Measurements from ENCODE around the gene WWC2. TPM values are rescaled to one million over a fixed set of nuclear protein-coding genes. Genes with fewer than 3 reads are reported as not detected.

WWC2 gene
- total RNA-seq, 1 donor from 2014 or later = 46.2 TPM

DNA sequence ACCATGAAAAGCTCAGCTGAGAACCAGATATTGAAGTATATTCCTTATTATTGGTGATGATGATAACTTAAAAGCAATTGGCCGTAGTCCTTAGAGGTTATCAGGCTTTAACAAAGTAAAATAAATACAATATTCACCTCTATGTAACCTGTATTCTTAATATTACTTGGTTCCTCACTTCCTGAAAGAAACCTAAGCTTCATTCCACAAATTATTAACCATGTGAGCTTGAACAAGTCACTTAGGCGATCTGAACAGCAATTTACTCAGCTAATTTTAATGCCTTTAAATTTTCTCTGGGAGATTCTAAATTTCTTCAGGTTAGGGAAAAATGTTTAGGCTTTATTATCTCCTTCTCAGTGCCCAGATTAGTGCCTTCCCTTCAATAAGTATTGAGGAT lies 151.8 kb downstream of the WWC2 start:
- DNase-seq (ENCODE audit: low read depth) = no peak
- H3K4me3 ChIP-seq (ENCODE audit: low read depth, low read length) = no peak overlapping the region
- TF ChIP-seq, protein P1, sequence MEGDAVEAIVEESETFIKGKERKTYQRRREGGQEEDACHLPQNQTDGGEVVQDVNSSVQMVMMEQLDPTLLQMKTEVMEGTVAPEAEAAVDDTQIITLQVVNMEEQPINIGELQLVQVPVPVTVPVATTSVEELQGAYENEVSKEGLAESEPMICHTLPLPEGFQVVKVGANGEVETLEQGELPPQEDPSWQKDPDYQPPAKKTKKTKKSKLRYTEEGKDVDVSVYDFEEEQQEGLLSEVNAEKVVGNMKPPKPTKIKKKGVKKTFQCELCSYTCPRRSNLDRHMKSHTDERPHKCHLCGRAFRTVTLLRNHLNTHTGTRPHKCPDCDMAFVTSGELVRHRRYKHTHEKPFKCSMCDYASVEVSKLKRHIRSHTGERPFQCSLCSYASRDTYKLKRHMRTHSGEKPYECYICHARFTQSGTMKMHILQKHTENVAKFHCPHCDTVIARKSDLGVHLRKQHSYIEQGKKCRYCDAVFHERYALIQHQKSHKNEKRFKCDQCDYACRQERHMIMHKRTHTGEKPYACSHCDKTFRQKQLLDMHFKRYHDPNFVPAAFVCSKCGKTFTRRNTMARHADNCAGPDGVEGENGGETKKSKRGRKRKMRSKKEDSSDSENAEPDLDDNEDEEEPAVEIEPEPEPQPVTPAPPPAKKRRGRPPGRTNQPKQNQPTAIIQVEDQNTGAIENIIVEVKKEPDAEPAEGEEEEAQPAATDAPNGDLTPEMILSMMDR (conservative IDR thresholded peaks at IDR 0.05; ENCODE audit: low read depth, low read length) = no peak

DNA sequence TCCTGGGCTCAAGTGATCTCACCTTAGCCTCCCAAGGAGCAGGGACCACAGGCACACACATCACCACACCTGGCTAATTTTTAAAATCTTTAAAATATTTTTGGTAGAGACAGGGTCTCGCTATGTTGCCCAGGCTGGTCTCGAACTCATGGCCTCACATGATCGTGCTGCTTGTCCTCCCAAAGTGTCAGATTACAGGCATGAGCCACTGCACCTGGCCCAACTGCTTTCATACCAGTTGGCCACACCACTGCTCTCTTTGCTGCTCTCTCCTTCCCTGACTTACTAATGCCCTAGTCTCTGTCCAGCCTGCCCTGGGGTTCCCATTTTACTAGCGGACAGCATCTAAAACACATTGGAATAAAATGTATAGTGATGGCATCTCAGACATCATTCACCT lies 153.9 kb downstream of the WWC2 start:
- no peak for DNase-seq (ENCODE audit: low read depth)
- no peak overlapping the region for H3K4me3 ChIP-seq (ENCODE audit: low read depth, low read length)
- TF ChIP-seq, protein P1 (conservative IDR thresholded peaks at IDR 0.05; ENCODE audit: low read depth, low read length) = no peak

DNA sequence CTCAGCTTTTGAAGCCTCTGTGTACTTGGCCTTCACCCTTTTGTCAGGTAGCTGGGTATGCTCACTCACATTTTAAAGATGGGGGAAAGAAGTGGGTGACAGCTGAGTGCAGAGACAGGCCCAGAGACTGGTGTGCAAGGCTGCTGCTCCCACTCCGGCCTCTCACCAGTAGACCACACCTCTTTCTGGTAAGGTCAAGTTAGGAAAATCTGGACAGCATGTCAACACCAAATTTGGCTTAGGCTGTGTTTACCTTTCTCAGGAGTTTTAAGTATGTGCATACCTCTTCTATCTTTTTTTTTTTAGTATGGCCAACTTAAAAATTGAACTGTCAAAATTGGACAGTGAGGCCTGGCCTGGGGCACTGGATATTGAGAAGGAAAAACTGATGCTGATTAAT lies 154.4 kb downstream of the WWC2 start:
- no peak overlapping the region for H3K4me3 ChIP-seq (ENCODE audit: low read depth, low read length)
- TF ChIP-seq, protein P1 (conservative IDR thresholded peaks at IDR 0.05; ENCODE audit: low read depth, low read length) = no peak
- DNase-seq (ENCODE audit: low read depth) = no peak

DNA sequence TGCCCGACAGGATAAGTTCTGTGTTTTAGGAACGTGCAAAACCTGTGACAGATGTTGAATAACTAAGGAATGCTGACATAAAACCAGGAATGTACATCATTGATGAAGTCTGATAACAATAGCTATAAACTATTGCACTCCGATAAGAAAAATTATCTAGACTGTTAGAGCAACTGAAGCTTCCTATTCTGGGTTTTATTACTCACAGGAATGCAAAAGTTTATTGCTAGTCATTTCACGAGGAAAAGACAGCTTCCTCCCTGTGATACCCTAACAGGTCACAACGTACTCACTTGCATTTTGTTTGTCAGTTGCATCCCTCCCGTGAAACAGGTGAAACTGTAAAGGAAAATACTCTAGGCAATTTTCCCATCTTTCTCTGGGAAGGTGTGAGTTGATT lies 155.1 kb downstream of the WWC2 start:
- TF ChIP-seq, protein P1 (conservative IDR thresholded peaks at IDR 0.05; ENCODE audit: low read depth, low read length) = no peak
- DNase-seq (ENCODE audit: low read depth) = no peak
- no peak overlapping the region for H3K4me3 ChIP-seq (ENCODE audit: low read depth, low read length)

DNA sequence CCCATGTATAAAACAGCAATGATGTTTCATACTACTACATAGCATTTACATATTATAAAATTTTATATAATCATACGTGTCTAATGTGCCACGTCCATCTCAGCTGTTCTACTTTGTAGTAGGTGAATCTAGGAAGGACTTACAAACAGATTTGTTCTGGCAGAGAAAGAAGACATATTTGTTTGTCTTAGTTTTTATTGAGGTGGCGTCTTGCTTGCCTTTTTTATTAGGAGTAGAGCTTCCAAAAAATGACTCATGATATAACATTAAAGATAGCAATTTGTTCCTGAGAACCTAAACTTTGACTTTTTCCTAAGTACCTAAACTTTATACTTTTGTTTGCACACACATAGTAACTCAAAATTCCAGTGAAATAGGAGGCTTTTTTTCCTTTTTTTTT lies 156.4 kb downstream of the WWC2 start:
- no peak overlapping the region for H3K4me3 ChIP-seq (ENCODE audit: low read depth, low read length)
- no peak for DNase-seq (ENCODE audit: low read depth)
- TF ChIP-seq, protein P1 (conservative IDR thresholded peaks at IDR 0.05; ENCODE audit: low read depth, low read length) = no peak

DNA sequence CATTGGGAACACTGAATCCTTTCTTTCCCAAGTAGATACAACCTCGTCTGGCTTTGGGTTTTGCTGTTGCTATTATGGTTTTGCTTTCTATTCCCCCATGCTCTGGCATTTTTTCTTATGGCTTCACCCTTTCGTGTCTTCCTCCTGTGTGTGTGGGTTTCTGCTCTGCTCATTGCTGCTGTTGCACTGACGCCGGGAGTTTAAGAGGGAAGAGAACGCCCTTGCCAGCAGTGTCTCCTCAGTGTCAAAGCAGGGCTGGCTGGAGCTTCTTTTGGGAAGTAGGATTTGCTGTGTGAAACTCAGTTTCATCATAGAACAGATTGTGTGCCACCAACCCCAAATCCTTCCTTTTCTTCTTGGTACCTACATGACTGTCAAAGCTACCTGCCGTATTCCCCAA lies 157.3 kb downstream of the WWC2 start:
- H3K4me3 ChIP-seq (ENCODE audit: low read depth, low read length) = no peak overlapping the region
- DNase-seq (ENCODE audit: low read depth) = no peak
- TF ChIP-seq, protein P1 (conservative IDR thresholded peaks at IDR 0.05; ENCODE audit: low read depth, low read length) = no peak

DNA sequence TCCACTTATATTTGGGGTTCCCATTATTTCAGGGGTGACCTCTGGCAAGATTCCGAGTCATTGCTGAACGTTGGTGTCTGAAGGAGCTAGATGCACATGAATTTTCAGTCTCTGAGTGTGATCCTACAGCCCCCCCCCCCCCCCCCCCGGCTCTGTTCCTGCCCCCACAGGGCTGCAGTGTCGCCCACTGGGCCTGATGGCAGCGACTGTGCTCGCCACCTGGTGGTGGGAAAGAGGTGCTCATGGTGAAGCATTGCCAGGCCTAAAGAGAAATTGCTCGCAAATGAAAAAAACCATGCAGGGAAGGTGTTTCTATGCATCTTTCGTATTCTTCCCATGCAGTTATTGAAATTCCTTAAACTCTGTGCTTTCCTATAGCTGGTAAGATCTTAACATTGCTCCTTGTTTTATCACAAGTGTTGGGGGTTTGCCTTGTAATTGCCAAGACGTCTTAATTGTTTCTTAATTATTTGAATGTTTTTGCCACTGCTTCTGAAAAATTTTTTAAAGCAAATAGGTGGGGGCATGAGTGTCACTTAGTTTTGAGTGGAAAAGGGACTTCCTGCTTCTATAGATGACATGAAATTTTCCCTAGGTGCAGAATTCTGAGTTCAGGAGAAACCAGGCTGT lies 157.8 kb downstream of the WWC2 start:
- no peak for DNase-seq (ENCODE audit: low read depth)
- TF ChIP-seq, protein P1 (conservative IDR thresholded peaks at IDR 0.05; ENCODE audit: low read depth, low read length) = peak; percentile 95
- no peak overlapping the region for H3K4me3 ChIP-seq (ENCODE audit: low read depth, low read length)

Measured in epithelial cell of proximal tubule (primary cell).